Mesenchymal stem cell (in vitro differentiated cells and primary cell): ENCODE data around the gene ZBTB38.

Experiments used
- DNase-seq: peaks from one replicate; pipeline ENCODE4 v3.0.0-alpha.2; 2013
- H2AFZ ChIP-seq: one replicate; pipeline ENCODE4 v1.6.1; 2013; ENCODE audit warnings: low read depth, mild to moderate bottlenecking, control low read depth, inconsistent platforms, low read length, moderate library complexity
- H2AK5ac ChIP-seq: 2 replicates; pipeline ENCODE4 v1.6.1; 2013; ENCODE audit warnings: low read length, moderate library complexity, mild to moderate bottlenecking, inconsistent platforms; ENCODE audit not compliant: severe bottlenecking
- H2BK120ac ChIP-seq: one replicate; pipeline ENCODE4 v1.6.1; 2013; ENCODE audit warnings: low read depth, mild to moderate bottlenecking, inconsistent platforms, low read length, moderate library complexity
- H2BK12ac ChIP-seq, 2 experiments: one replicate each; pipeline ENCODE4 v1.6.1; 2013; ENCODE audit warnings: inconsistent platforms in 2 of 2, low read length in 2 of 2, mild to moderate bottlenecking in 2 of 2, moderate library complexity in 2 of 2, control low read depth in 1 of 2
- H2BK15ac ChIP-seq: one replicate; pipeline ENCODE4 v1.6.1; 2013; ENCODE audit warnings: mild to moderate bottlenecking, low read depth, inconsistent platforms; ENCODE audit not compliant: poor library complexity, severe bottlenecking
- H2BK5ac ChIP-seq: 2 replicates; pipeline ENCODE4 v1.6.1; 2013; ENCODE audit warnings: low read depth, mild to moderate bottlenecking, low read length, control low read depth, inconsistent platforms; ENCODE audit not compliant: poor library complexity, severe bottlenecking
- H3K14ac ChIP-seq, 2 experiments: one replicate each; pipeline ENCODE4 v1.6.1; 2013; ENCODE audit warnings: inconsistent platforms in 2 of 2, low read length in 2 of 2, control low read depth in 1 of 2, mild to moderate bottlenecking in 1 of 2, moderate library complexity in 1 of 2
- H3K18ac ChIP-seq, 2 experiments: one replicate each; pipeline ENCODE4 v1.6.1; 2013; ENCODE audit warnings: inconsistent platforms in 2 of 2, low read length in 2 of 2, control low read depth in 1 of 2, low read depth in 1 of 2, mild to moderate bottlenecking in 1 of 2
- H3K23ac ChIP-seq, 2 experiments: one replicate each; pipeline ENCODE4 v1.6.1; 2013; ENCODE audit warnings: inconsistent platforms in 2 of 2, low read length in 2 of 2, mild to moderate bottlenecking in 2 of 2, moderate library complexity in 2 of 2, control low read depth in 1 of 2
- H3K27ac ChIP-seq: 2 replicates; pipeline ENCODE4 v1.5.1; 2013; ENCODE audit warnings: mild to moderate bottlenecking, moderate library complexity, low read length, control low read depth, inconsistent platforms; ENCODE audit not compliant: poor library complexity, severe bottlenecking
- H3K27me3 ChIP-seq, 2 experiments: 2 replicates each; pipeline versions ENCODE4 v1.6.1 to v1.7.0; 2013; ENCODE audit warnings: low read length in 2 of 2, mild to moderate bottlenecking in 2 of 2, moderate library complexity in 2 of 2, control low read depth in 1 of 2, inconsistent platforms in 1 of 2; ENCODE audit not compliant: control insufficient read depth in 1 of 2, insufficient read depth in 1 of 2
- H3K36me3 ChIP-seq, 2 experiments: 2 replicates each; pipeline versions ENCODE4 v1.6.1 to v1.7.0; 2013; ENCODE audit warnings: low read length in 2 of 2, control low read depth in 1 of 2, inconsistent platforms in 1 of 2, low read depth in 1 of 2, mild to moderate bottlenecking in 1 of 2; ENCODE audit not compliant: insufficient read depth in 2 of 2, control insufficient read depth in 1 of 2
- H3K4ac ChIP-seq, 2 experiments: one replicate each; pipeline ENCODE4 v1.6.1; 2013; ENCODE audit warnings: inconsistent platforms in 2 of 2, low read length in 2 of 2, mild to moderate bottlenecking in 2 of 2, moderate library complexity in 2 of 2, control low read depth in 1 of 2, low read depth in 1 of 2
- H3K4me1 ChIP-seq: 2 replicates; pipeline ENCODE4 v1.6.1; 2013; ENCODE audit warnings: low read depth, low read length, control low read depth; ENCODE audit not compliant: control insufficient read depth, insufficient read depth
- H3K4me2 ChIP-seq: 2 replicates; pipeline ENCODE4 v1.6.1; 2013; ENCODE audit warnings: low read length, mild to moderate bottlenecking, inconsistent platforms; ENCODE audit not compliant: poor library complexity, severe bottlenecking
- H3K4me3 ChIP-seq, 2 experiments: 2 replicates each; pipeline versions ENCODE4 v1.5.1 to v1.7.0; 2013; ENCODE audit warnings: low read length in 2 of 2, mild to moderate bottlenecking in 2 of 2, control low read depth in 1 of 2, low read depth in 1 of 2; ENCODE audit not compliant: insufficient read depth in 1 of 2
- H3K79me1 ChIP-seq: replicated peaks from 2 replicates; pipeline ENCODE4 v1.6.1; 2013; ENCODE audit warnings: mild to moderate bottlenecking, control low read depth, low read length, inconsistent platforms; ENCODE audit not compliant: poor library complexity, severe bottlenecking
- H3K9ac ChIP-seq: 2 replicates; pipeline ENCODE4 v1.7.0; 2013; ENCODE audit warnings: mild to moderate bottlenecking, low read length, moderate library complexity
- H3K9me3 ChIP-seq: 2 replicates; pipeline ENCODE4 v1.7.0; 2013; ENCODE audit warnings: mild to moderate bottlenecking, low read length; ENCODE audit not compliant: control insufficient read depth
- H4K8ac ChIP-seq: one replicate; pipeline ENCODE4 v1.6.1; 2013; ENCODE audit warnings: inconsistent platforms, mild to moderate bottlenecking, low read length, moderate library complexity
- H4K91ac ChIP-seq: one replicate; pipeline ENCODE4 v1.6.1; 2013; ENCODE audit warnings: mild to moderate bottlenecking, low read length, inconsistent platforms
- WGBS: methylation state at CpG from one replicate; pipeline ENCODE4 v1.1.7; 2013; ENCODE audit warnings: mixed read lengths; 5-methylcytosine and 5-hydroxymethylcytosine counted together

The ZBTB38 gene

DNA sequence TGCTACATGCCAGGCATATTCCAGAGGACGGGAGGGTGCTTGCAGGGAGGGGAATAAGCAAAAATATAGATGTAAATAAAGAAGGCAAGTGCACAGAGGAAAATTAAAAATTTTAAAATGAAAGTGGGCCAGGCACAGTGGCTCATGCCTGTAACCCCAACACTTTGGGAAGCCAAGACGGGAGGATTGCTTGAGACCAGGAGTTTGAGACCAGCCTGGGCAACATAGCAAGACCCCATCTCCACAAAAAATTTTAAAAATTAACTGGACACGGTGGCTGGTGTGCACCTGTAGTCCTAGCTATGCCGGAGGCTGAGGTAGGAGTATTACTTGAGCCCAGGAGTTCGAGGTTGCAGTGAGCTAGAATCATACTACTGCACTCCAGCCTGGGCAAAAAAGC lies 22.4 kb downstream of the ZBTB38 start:
- Histone ChIP-seq H2BK120ac (no peak overlapping the region), H3K4me2 (no peak overlapping the region), H3K9ac (no peak overlapping the region), H3K4ac (no peak overlapping the region), H3K23ac (no peak overlapping the region), H3K9me3 (no peaks in the 10 kb centered on the region), H3K27me3 (no peaks in the 10 kb centered on the region), H2BK12ac (no peak overlapping the region), H2AK5ac (no peak overlapping the region), H3K27ac (no peak overlapping the region), H2BK15ac (no peak overlapping the region), H2BK5ac (no peak overlapping the region), H3K4me3 (no peak overlapping the region), H3K36me3 (peaks cover 6 to 48% of the 10 kb centered on the region in 2 experiments), H3K79me1 (peaks cover 15% of the 10 kb centered on the region), H4K91ac (no peak overlapping the region), H3K4me1 (peaks cover 8% of the 10 kb centered on the region), H3K14ac (no peak overlapping the region), H2AFZ (no peak overlapping the region), H4K8ac (no peak overlapping the region), H3K18ac (no peak overlapping the region)
- DNase-seq: no peak
- 91% methylated on average over 4 of the region's 5 CpGs for WGBS

DNA sequence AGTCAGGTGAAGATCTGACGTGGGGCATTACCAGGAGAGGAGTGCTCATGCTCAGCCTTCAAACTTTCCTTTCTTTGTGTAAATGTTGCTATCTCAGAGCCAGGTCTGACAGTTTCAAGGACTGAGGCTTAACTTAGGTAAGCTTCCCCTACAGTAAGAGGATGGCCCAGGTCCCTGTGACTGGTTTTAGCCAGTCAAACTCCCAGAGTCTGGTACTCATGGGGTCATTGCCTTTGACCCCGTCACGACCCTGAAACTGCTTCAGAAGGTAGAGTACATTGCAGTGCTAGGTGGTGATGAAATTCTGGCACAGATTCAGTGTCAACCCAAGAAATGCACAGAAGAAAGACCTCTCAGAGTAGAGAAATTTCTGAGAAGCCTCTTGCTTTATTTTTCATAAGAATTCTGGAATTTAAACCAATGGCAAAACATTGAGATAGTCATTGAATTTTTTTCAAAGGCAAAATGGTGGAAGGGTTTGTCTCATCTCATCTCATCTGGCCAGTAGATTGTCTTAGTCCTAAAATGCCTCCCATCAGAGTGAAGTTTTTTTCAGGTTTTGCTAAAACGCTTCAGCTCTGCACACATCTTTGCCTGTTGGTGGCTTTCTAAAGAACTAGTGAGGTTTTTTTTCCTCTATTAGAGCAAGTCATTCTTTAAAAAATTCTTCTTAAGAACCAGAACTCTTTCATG lies 23.1 kb downstream of the ZBTB38 start:
- Histone ChIP-seq H3K36me3 (peaks cover 6 to 55% of the 10 kb centered on the region in 2 experiments), H3K23ac (no peak overlapping the region), H2AK5ac (no peak overlapping the region), H2BK5ac (no peak overlapping the region), H3K9me3 (peaks cover 6% of the 10 kb centered on the region), H2BK15ac (no peak overlapping the region), H4K8ac (no peak overlapping the region), H3K18ac (no peak overlapping the region), H2AFZ (no peak overlapping the region), H3K27ac (no peak overlapping the region), H2BK12ac (no peak overlapping the region), H3K4me1 (peaks cover 8% of the 10 kb centered on the region), H3K9ac (no peak overlapping the region), H3K4me3 (no peak overlapping the region), H2BK120ac (no peak overlapping the region), H4K91ac (no peak overlapping the region), H3K27me3 (no peaks in the 10 kb centered on the region), H3K4ac (no peak overlapping the region), H3K14ac (no peak overlapping the region), H3K4me2 (no peak overlapping the region), H3K79me1 (peaks cover 15% of the 10 kb centered on the region)
- no peak for DNase-seq
- WGBS: 99% methylated on average over 3 of the region's 4 CpGs

DNA sequence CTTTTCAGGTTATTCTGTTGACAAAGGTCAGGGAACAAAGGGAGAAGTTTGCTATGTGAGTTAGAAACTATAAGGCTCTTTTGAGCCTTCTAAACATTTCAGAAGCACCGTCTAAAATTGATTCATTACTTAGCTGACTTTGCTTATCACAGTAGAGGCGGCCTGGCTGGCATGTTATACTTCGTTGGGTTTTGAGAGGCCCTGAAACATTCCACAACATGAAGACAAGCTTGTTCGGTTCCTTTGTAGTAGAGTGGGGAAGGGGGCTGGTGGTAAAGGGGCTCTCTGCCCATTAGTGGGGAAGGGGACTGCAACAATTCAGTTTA lies 23.6 kb downstream of the ZBTB38 start:
- no peak overlapping the region for H2BK15ac ChIP-seq
- no peak overlapping the region for H4K91ac ChIP-seq
- no peak overlapping the region for H3K14ac ChIP-seq
- H3K23ac ChIP-seq: no peak overlapping the region
- H3K27ac ChIP-seq: no peak overlapping the region
- H3K4me2 ChIP-seq: no peak overlapping the region
- H2BK12ac ChIP-seq: no peak overlapping the region
- no peak overlapping the region for H3K18ac ChIP-seq
- peaks cover 3 to 57% of the 10 kb centered on the region in 2 experiments for H3K36me3 ChIP-seq
- H2BK5ac ChIP-seq: no peak overlapping the region
- no peak overlapping the region for H2AFZ ChIP-seq
- H3K9me3 ChIP-seq: peaks cover 11% of the 10 kb centered on the region
- no peak overlapping the region for H3K4ac ChIP-seq
- no peak overlapping the region for H3K9ac ChIP-seq
- H3K4me3 ChIP-seq: no peak overlapping the region
- DNase-seq: no peak
- H4K8ac ChIP-seq: no peak overlapping the region
- H3K79me1 ChIP-seq: peaks cover 15% of the 10 kb centered on the region
- no peak overlapping the region for H2AK5ac ChIP-seq
- peaks cover 8% of the 10 kb centered on the region for H3K4me1 ChIP-seq
- no peaks in the 10 kb centered on the region for H3K27me3 ChIP-seq
- H2BK120ac ChIP-seq: no peak overlapping the region
- 49% methylated on average over 4 of the region's 4 CpGs for WGBS

DNA sequence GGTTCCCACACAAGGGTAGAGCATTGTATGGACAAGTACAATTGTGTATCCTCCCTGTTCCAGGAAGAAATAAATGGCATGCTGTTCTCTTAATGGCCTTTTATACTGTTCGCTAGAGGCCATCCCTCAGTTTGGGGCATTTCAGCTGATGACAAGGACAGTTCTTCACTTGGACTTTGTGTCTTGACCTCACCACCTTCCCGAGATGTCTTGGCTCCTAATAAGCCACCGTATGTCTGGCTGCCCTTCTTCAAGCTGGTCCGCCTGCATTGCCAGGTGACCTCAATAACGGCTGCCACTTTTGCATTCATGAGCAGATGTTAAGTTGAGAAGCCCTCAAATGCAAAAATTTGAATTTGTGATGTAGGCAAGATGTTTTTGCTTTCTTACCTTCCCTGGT lies 24.1 kb downstream of the ZBTB38 start:
- no peak overlapping the region for H4K91ac ChIP-seq
- H3K4me1 ChIP-seq: peaks cover 8% of the 10 kb centered on the region
- no peak for DNase-seq
- no peak overlapping the region for H3K27ac ChIP-seq
- H2BK120ac ChIP-seq: no peak overlapping the region
- H2BK12ac ChIP-seq: no peak overlapping the region
- no peak overlapping the region for H3K14ac ChIP-seq
- H3K4ac ChIP-seq: no peak overlapping the region
- no peak overlapping the region for H2BK15ac ChIP-seq
- H2AFZ ChIP-seq: no peak overlapping the region
- no peak overlapping the region for H2BK5ac ChIP-seq
- H3K18ac ChIP-seq: no peak overlapping the region
- H3K4me2 ChIP-seq: no peak overlapping the region
- peaks cover 3 to 57% of the 10 kb centered on the region in 2 experiments for H3K36me3 ChIP-seq
- H3K9me3 ChIP-seq: peaks cover 16% of the 10 kb centered on the region
- no peak overlapping the region for H4K8ac ChIP-seq
- H3K9ac ChIP-seq: no peak overlapping the region
- no peak overlapping the region for H3K4me3 ChIP-seq
- no peak overlapping the region for H2AK5ac ChIP-seq
- H3K27me3 ChIP-seq: no peaks in the 10 kb centered on the region
- H3K23ac ChIP-seq: no peak overlapping the region
- peaks cover 19% of the 10 kb centered on the region for H3K79me1 ChIP-seq
- WGBS: 95% methylated on average over 5 of the region's 5 CpGs
